HCT116 (cell line): ENCODE data around the gene RAP1A. TPM values are rescaled to one million over a fixed set of nuclear protein-coding genes. Genes with fewer than 3 reads are reported as not detected.

ENCODE experiments used
- ATAC-seq: fragments of 200-7000 bp; cut with Tn5 transposase; 2 replicates; pipeline ENCODE4 v1.9.1; 2020; ENCODE audit warnings: mild to moderate bottlenecking, moderate library complexity
- BruUV-seq: library from RNA; stranded (reverse); fragments of 400-500 nt; replicated peaks from 2 replicates; lab custom pipeline; 2021; lab: Mats Ljungman, UMichigan
- CTCF ChIA-PET: fragments of 300-600 bp; sonication (Branson Sonifier 250); formaldehyde crosslinking; loops from one replicate; lab custom pipeline; 2021; ENCODE audit warnings: antibody characterized with exemption; lab: Charles Lee
- POLR2A ChIA-PET: fragments of 300-600, 350-600 bp; sonication (Branson Sonifier 250); formaldehyde crosslinking; loops from one replicate; lab custom pipeline; 2021; ENCODE audit warnings: antibody characterized with exemption; lab: Charles Lee
- RAD21 ChIA-PET, 2 experiments: fragments of 300-600 bp; sonication (Branson Sonifier 250); formaldehyde crosslinking; loops; one replicate each; lab custom pipeline; 2023; ENCODE audit warnings: low total read pairs in 2 of 2; ENCODE audit not compliant: uncharacterized antibody in 2 of 2, unreplicated experiment in 2 of 2, low non-redundant PET in 1 of 2; lab: Charles Lee
- DNase-seq: peaks from one replicate; pipeline ENCODE4 v3.0.0-alpha.2; 2010; ENCODE audit warnings: low read depth, low spot score
- H2AFZ ChIP-seq: fragments of 200-600 bp; shearing (Covaris generic), sonication (generic); 2 replicates; pipeline ENCODE4 v1.6.1; 2017; ENCODE audit warnings: low read depth, mixed run types, mixed read lengths, antibody characterized with exemption, low read length; ENCODE audit not compliant: poor library complexity, severe bottlenecking
- H3K27ac ChIP-seq: 2 replicates; pipeline ENCODE4 v1.5.1; 2012; ENCODE audit warnings: low read depth, low read length
- H3K27me3 ChIP-seq: fragments of 200-600 bp; sonication (generic); 2 replicates; pipeline ENCODE4 v1.6.1; 2016; ENCODE audit warnings: mixed run types, low read length, mixed read lengths; ENCODE audit not compliant: insufficient read depth
- H3K36me3 ChIP-seq, 2 experiments: fragments of 200-500 bp in 1 of 2; fragments of 200-600 bp in 1 of 2; sonication (Bioruptor generic) in 1 of 2; sonication (generic) in 1 of 2; 2 replicates each; pipeline versions ENCODE4 v1.5.1 to v1.6.1; 2014 to 2016; ENCODE audit warnings: low read length in 2 of 2, inconsistent platforms in 1 of 2, mixed read lengths in 1 of 2, mixed run types in 1 of 2; ENCODE audit not compliant: insufficient read depth in 2 of 2, control insufficient read depth in 1 of 2
- H3K4me1 ChIP-seq, 2 experiments: fragments of 200-600 bp in 1 of 2; sonication (generic) in 1 of 2; 2 replicates each; pipeline versions ENCODE4 v1.5.1 to v1.6.1; 2012 to 2017; ENCODE audit warnings: low read length in 2 of 2, inconsistent platforms in 1 of 2, mild to moderate bottlenecking in 1 of 2, mixed read lengths in 1 of 2, mixed run types in 1 of 2, moderate library complexity in 1 of 2; ENCODE audit not compliant: insufficient read depth in 2 of 2, control insufficient read depth in 1 of 2
- H3K4me2 ChIP-seq: fragments of 200-600 bp; sonication (generic); 2 replicates; pipeline ENCODE4 v1.6.1; 2017; ENCODE audit warnings: mixed run types, low read length, mixed read lengths
- H3K4me3 ChIP-seq, 2 experiments: fragments of 200-600 bp in 1 of 2; sonication (generic) in 1 of 2; replicated peaks in 1 of 2; 2 replicates each; pipeline ENCODE4 v1.5.1; 2011 to 2016; ENCODE audit warnings: low read length in 2 of 2, control low read depth in 1 of 2, low read depth in 1 of 2, mild to moderate bottlenecking in 1 of 2, mixed read lengths in 1 of 2, mixed run types in 1 of 2
- H3K79me2 ChIP-seq: fragments of 200-600 bp; sonication (generic); 2 replicates; pipeline ENCODE4 v1.6.1; 2017; ENCODE audit warnings: mild to moderate bottlenecking, mixed run types, low read length, moderate library complexity, mixed read lengths; ENCODE audit not compliant: insufficient read depth
- H3K9ac ChIP-seq: fragments of 200-600 bp; sonication (generic); 2 replicates; pipeline ENCODE4 v1.6.1; 2016; ENCODE audit warnings: low read length, mixed read lengths
- H3K9me2 ChIP-seq: fragments of 200-600 bp; sonication (generic), shearing (Covaris generic); 2 replicates; pipeline ENCODE4 v1.6.1; 2017; ENCODE audit warnings: mixed run types, mild to moderate bottlenecking, moderate library complexity; ENCODE audit not compliant: insufficient read depth
- H3K9me3 ChIP-seq, 2 experiments: fragments of 200-500 bp in 1 of 2; fragments of 200-600 bp in 1 of 2; sonication (Bioruptor generic) in 1 of 2; sonication (generic) in 1 of 2; 2 replicates each; pipeline ENCODE4 v1.6.1; 2014 to 2017; ENCODE audit warnings: low read length in 2 of 2, mixed read lengths in 2 of 2, inconsistent platforms in 1 of 2, low read depth in 1 of 2, mild to moderate bottlenecking in 1 of 2, mixed run types in 1 of 2, moderate library complexity in 1 of 2; ENCODE audit not compliant: control insufficient read depth in 1 of 2, insufficient read depth in 1 of 2
- H4K20me1 ChIP-seq: fragments of 200-600 bp; sonication (generic), shearing (Covaris generic); 2 replicates; pipeline ENCODE4 v1.6.1; 2017; ENCODE audit warnings: mixed run types, mild to moderate bottlenecking, moderate library complexity; ENCODE audit not compliant: insufficient read depth
- EZH2 ChIP-seq: fragments of 200-600 bp; sonication (generic); IDR thresholded peaks from 2 replicates; pipeline ENCODE4 v1.6.1; 2017; ENCODE audit warnings: antibody characterized with exemption, mixed run types
- JUND ChIP-seq: IDR thresholded peaks from 2 replicates; pipeline ENCODE4 v1.6.1; 2012
- RAD21 ChIP-seq: IDR thresholded peaks from 2 replicates; pipeline ENCODE4 v1.6.1; 2012; ENCODE audit warnings: low read depth, mild to moderate bottlenecking
- SRF ChIP-seq: IDR thresholded peaks from 2 replicates; pipeline ENCODE4 v1.6.1; 2012; ENCODE audit warnings: low read depth
- ZBTB33 ChIP-seq: IDR thresholded peaks from 2 replicates; pipeline ENCODE4 v1.6.1; 2011; ENCODE audit warnings: mild to moderate bottlenecking, low read length, moderate library complexity; ENCODE audit not compliant: insufficient replicate concordance; ENCODE audit errors: extremely low read depth
- intact Hi-C: fragments of 100-400 bp; cut with micrococcal nuclease; formaldehyde crosslinking; loops from 2 replicates; pipeline ENCODE4 v1.10.0; 2022
- total RNA-seq: library from RNA; stranded (reverse); gene quantifications from one replicate; pipeline ENCODE4 v1.2.1, GENCODE V29; 2021; ENCODE audit not compliant: unreplicated experiment
- TF ChIP-seq, protein P1 (sequence below), 3 experiments: fragments of 200-600 bp in 1 of 3; sonication (generic) in 1 of 3; IDR thresholded peaks in 2 of 3; conservative IDR thresholded peaks in 1 of 3; 2 replicates each; pipeline ENCODE4 v1.5.1; 2012 to 2017; ENCODE audit warnings: low read depth in 2 of 3, low read length in 2 of 3, antibody characterized with exemption in 1 of 3, borderline replicate concordance in 1 of 3, control low read depth in 1 of 3, mild to moderate bottlenecking in 1 of 3, mixed read lengths in 1 of 3, mixed run types in 1 of 3, moderate library complexity in 1 of 3; ENCODE audit not compliant: insufficient read depth in 1 of 3

RAP1A gene
- total RNA-seq, 1 experiment from 2014 or later = 46.2 TPM

DNA sequence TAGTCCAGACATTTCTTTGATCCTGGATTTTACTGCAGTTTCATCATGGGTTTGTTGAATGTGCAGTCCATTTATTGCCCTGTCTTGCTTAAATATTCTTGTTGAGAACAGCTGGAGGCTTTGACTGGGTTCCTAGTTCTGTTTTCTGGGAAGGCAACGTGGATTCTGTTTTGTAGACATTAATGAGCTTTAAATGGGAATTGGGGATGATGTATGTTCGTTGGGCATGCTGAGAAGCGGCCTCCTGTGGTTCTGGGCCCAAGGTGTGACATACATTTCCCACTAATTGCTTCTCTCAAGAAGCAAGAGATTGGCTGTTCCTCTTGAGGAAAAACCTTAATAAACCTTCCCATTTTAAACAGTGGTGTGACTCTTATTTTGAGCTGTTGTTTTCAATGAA, 96.7 kb downstream of the RAP1A start:
- DNase-seq = no peak
- no peak for ATAC-seq
- H3K9ac ChIP-seq = no peak overlapping the region
- no peak overlapping the region for H3K4me2 ChIP-seq
- intact Hi-C loops = no loop called here
- H4K20me1 ChIP-seq = no peaks in the 10 kb centered on the region
- no peak overlapping the region for H3K4me3 ChIP-seq
- H3K36me3 ChIP-seq = no peaks in the 10 kb centered on the region
- H2AFZ ChIP-seq = no peak overlapping the region
- ChIA-PET POLR2A (no interaction called here), RAD21 (no interaction called here), CTCF (interaction anchor here (5.0 kb wide), 1 partner anchor 52 kb away, joined by 38 read pairs; no protein-coding TSS in a partner anchor)
- no peaks in the 10 kb centered on the region for H3K79me2 ChIP-seq
- BruUV-seq = no TSS peak
- no peak overlapping the region for H3K27ac ChIP-seq
- no peaks in the 10 kb centered on the region for H3K4me1 ChIP-seq
- H3K27me3 ChIP-seq = no peaks in the 10 kb centered on the region
- no peaks in the 10 kb centered on the region for H3K9me3 ChIP-seq
- H3K9me2 ChIP-seq = no peaks in the 10 kb centered on the region
- TF ChIP-seq ZBTB33 = no peak
- no peak for TF ChIP-seq EZH2
- no peak for TF ChIP-seq JUND
- TF ChIP-seq SRF = no peak
- TF ChIP-seq RAD21 = no peak
- TF ChIP-seq, protein P1, sequence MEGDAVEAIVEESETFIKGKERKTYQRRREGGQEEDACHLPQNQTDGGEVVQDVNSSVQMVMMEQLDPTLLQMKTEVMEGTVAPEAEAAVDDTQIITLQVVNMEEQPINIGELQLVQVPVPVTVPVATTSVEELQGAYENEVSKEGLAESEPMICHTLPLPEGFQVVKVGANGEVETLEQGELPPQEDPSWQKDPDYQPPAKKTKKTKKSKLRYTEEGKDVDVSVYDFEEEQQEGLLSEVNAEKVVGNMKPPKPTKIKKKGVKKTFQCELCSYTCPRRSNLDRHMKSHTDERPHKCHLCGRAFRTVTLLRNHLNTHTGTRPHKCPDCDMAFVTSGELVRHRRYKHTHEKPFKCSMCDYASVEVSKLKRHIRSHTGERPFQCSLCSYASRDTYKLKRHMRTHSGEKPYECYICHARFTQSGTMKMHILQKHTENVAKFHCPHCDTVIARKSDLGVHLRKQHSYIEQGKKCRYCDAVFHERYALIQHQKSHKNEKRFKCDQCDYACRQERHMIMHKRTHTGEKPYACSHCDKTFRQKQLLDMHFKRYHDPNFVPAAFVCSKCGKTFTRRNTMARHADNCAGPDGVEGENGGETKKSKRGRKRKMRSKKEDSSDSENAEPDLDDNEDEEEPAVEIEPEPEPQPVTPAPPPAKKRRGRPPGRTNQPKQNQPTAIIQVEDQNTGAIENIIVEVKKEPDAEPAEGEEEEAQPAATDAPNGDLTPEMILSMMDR (IDR thresholded peaks at IDR 0.05 in 2 of 3, conservative IDR thresholded peaks at IDR 0.05 in 1 of 3; ENCODE audit: borderline replicate concordance in 1 of 3, insufficient read depth in 1 of 3, low read depth in 2 of 3, low read length in 2 of 3) = no peak
